Right cardiac atrium (tissue), 5 donors: ENCODE measurements around the gene TBC1D22B. TPM values are rescaled to one million over a fixed set of nuclear protein-coding genes. Genes with fewer than 3 reads are reported as not detected.

ENCODE experiments used
- ATAC-seq, 2 donors: fragments of 200-7000 bp; cut with Tn5 transposase; one replicate each; pipeline versions ENCODE4 v1.8.0 to v1.9.1; 2020; ENCODE audit warnings: moderate library complexity in 2 of 2, mild to moderate bottlenecking in 1 of 2
- DNase-seq, 3 donors: peaks; one replicate each; pipeline ENCODE4 v3.0.0-alpha.2; 2020
- H3K27ac ChIP-seq: one replicate; pipeline ENCODE4 v1.5.1; 2013; ENCODE audit warnings: mild to moderate bottlenecking, low read length, control low read depth, moderate library complexity
- H3K27me3 ChIP-seq: one replicate; pipeline ENCODE4 v1.6.1; 2013; ENCODE audit not compliant: control insufficient read depth, insufficient read depth
- H3K4me1 ChIP-seq: one replicate; pipeline ENCODE4 v1.6.1; 2013; ENCODE audit warnings: low read length; ENCODE audit not compliant: control insufficient read depth, insufficient read depth
- H3K4me3 ChIP-seq: one replicate; pipeline ENCODE4 v1.5.1; 2013; ENCODE audit warnings: low read length, control low read depth
- H3K9me3 ChIP-seq: one replicate; pipeline ENCODE4 v1.6.1; 2013; ENCODE audit warnings: low read length; ENCODE audit not compliant: control insufficient read depth
- WGBS: extraction: QIAGEN DNeasy Blood & Tissue Kit; methylation state at CpG from one replicate; pipeline ENCODE4 v1.1.7; 2013; 5-methylcytosine and 5-hydroxymethylcytosine counted together
- intact Hi-C, 4 donors: fragments of 100-400 bp; cut with DNase I; formaldehyde crosslinking; loops; one replicate each; pipeline versions ENCODE4 v1.11.0 to v1.14.0; 2022 to 2023
- polyA plus RNA-seq: library from polyadenylated mRNA; stranded (reverse); fragments of 200-250 nt; gene quantifications from one replicate; pipeline ENCODE4 v1.2.3, GENCODE V29; 2013
- total RNA-seq, 4 donors: library from RNA; stranded (reverse); fragmentation: NEBNext Ultra II Directional; extraction: Animal tissue kit (Norgen Biotek cat#: 25700); gene quantifications; one replicate each; pipeline ENCODE4 v1.2.1, GENCODE V29; 2021
- donor health status: healthy with polysubstance abuse.
- donor health status: DM: no; HTN: yes; CAD: no.
- donor health status: DM: no; HTN: no; CAD: no.
- donor health status: DM: no; HTN: yes; CAD: no; lungs with severe emphysema.
- donor health status: DM: yes; HTN: yes; CAD: no.

Gene TBC1D22B
- total and polyA plus RNA-seq, 5 donors: 4.6 to 9.2 (median 7.3) TPM

GRCh38 chr6:37314487-37315156 is 57.0 kb downstream of the TBC1D22B start:
- 34% methylated on average over 6 of the region's 6 CpGs for WGBS
- Histone ChIP-seq H3K27me3 (no peaks in the 10 kb centered on the region), H3K4me1 (no peaks in the 10 kb centered on the region), H3K27ac (no peak overlapping the region), H3K4me3 (no peak overlapping the region), H3K9me3 (no peaks in the 10 kb centered on the region)
- ATAC-seq: peak; percentile 53 to 61
- intact Hi-C loops: no loop called here
- peak; percentile 51 to 66 (median 56) for DNase-seq

GRCh38 chr6:37315157-37315515 is 57.6 kb downstream of the TBC1D22B start:
- Histone ChIP-seq H3K4me3 (no peak overlapping the region), H3K27ac (no peak overlapping the region), H3K9me3 (no peaks in the 10 kb centered on the region), H3K4me1 (no peaks in the 10 kb centered on the region), H3K27me3 (no peaks in the 10 kb centered on the region)
- WGBS: 84% methylated on average over 7 of the region's 7 CpGs
- no peak for DNase-seq
- no peak for ATAC-seq
- intact Hi-C loops: no loop called here

GRCh38 chr6:37316071-37316470 is 58.5 kb downstream of the TBC1D22B start:
- ATAC-seq: no peak
- Histone ChIP-seq H3K9me3 (no peaks in the 10 kb centered on the region), H3K4me1 (no peaks in the 10 kb centered on the region), H3K4me3 (no peak overlapping the region), H3K27ac (no peak overlapping the region), H3K27me3 (no peaks in the 10 kb centered on the region)
- DNase-seq: no peak
- 91% methylated on average over 7 of the region's 7 CpGs for WGBS
- intact Hi-C loops: no loop called here

- Histone ChIP-seq H3K9me3 (no peaks in the 10 kb centered on the region), H3K27ac (no peak overlapping the region), H3K27me3 (no peaks in the 10 kb centered on the region), H3K4me3 (no peak overlapping the region), H3K4me1 (no peaks in the 10 kb centered on the region)
- intact Hi-C loops: no loop called here
- no peak for ATAC-seq
- 89% methylated on average over 5 of the region's 5 CpGs for WGBS
- DNase-seq: no peak
These were observed 59.9 kb downstream of the TBC1D22B start for GRCh38 chr6:37317312-37318038.

GRCh38 chr6:37319156-37319555 is 61.6 kb downstream of the TBC1D22B start:
- 53% methylated on average over 3 of the region's 3 CpGs for WGBS
- intact Hi-C loops: no loop called here
- H3K4me3 ChIP-seq: no peak overlapping the region
- peak overlapping the region; percentile 0 for H3K27ac ChIP-seq
- ATAC-seq: no peak
- H3K27me3 ChIP-seq: no peaks in the 10 kb centered on the region
- no peak for DNase-seq
- H3K4me1 ChIP-seq: no peaks in the 10 kb centered on the region
- no peaks in the 10 kb centered on the region for H3K9me3 ChIP-seq

GRCh38 chr6:37319856-37320480 is 62.4 kb downstream of the TBC1D22B start:
- Histone ChIP-seq H3K4me3 (no peak overlapping the region), H3K9me3 (no peaks in the 10 kb centered on the region), H3K27me3 (no peaks in the 10 kb centered on the region), H3K4me1 (no peaks in the 10 kb centered on the region), H3K27ac (peak overlapping the region; percentile 51)
- 81% methylated on average over 4 of the region's 4 CpGs for WGBS
- intact Hi-C loops: loop anchor here in 2 of 4 donors (10.0 kb wide), 2 partner anchors 365 to 375 kb away; partner anchors contain the start of gene MDGA1 (in 1 of the 2)
- DNase-seq (no peak), ATAC-seq (no peak)

GRCh38 chr6:37320646-37321045 is 63.1 kb downstream of the TBC1D22B start:
- Histone ChIP-seq H3K27ac (peak overlapping the region; percentile 79), H3K9me3 (no peaks in the 10 kb centered on the region), H3K4me1 (no peaks in the 10 kb centered on the region), H3K4me3 (no peak overlapping the region), H3K27me3 (no peaks in the 10 kb centered on the region)
- ATAC-seq (no peak), DNase-seq (no peak)
- 71% methylated on average over 8 of the region's 8 CpGs for WGBS
- intact Hi-C loops: loop anchor here in 2 of 4 donors (10.0 kb wide), 2 partner anchors 364 to 374 kb away; partner anchors contain the start of gene MDGA1 (in 1 of the 2)

- Histone ChIP-seq H3K4me3 (no peak overlapping the region), H3K27ac (no peak overlapping the region), H3K4me1 (no peaks in the 10 kb centered on the region), H3K9me3 (no peaks in the 10 kb centered on the region), H3K27me3 (no peaks in the 10 kb centered on the region)
- DNase-seq (no peak), ATAC-seq (no peak)
- intact Hi-C loops: loop anchor here in 2 of 4 donors (10.0 kb wide), 2 partner anchors 364 to 374 kb away; partner anchors contain the start of gene MDGA1 (in 1 of the 2)
These were observed 63.5 kb downstream of the TBC1D22B start for GRCh38 chr6:37321101-37321500.

GRCh38 chr6:37321516-37322415 is 64.2 kb downstream of the TBC1D22B start:
- no peak overlapping the region for H3K4me3 ChIP-seq
- H3K4me1 ChIP-seq: no peaks in the 10 kb centered on the region
- H3K27me3 ChIP-seq: no peaks in the 10 kb centered on the region
- intact Hi-C loops: loop anchor here in 2 of 4 donors (10.0 kb wide), 2 partner anchors 363 to 373 kb away; partner anchors contain the start of gene MDGA1 (in 1 of the 2)
- DNase-seq (no peak), ATAC-seq (no peak)
- H3K9me3 ChIP-seq: no peaks in the 10 kb centered on the region
- H3K27ac ChIP-seq: peak overlapping the region; percentile 56
- WGBS: 84% methylated on average over 8 of the region's 8 CpGs

- DNase-seq: peak in 1 of 3 donors; percentile 55
- intact Hi-C loops: loop anchor here in 2 of 4 donors (10.0 kb wide), 2 partner anchors 361 to 371 kb away; partner anchors contain the start of gene MDGA1 (in 1 of the 2)
- peak; percentile 26 to 58 for ATAC-seq
- Histone ChIP-seq H3K4me3 (no peak overlapping the region), H3K9me3 (no peaks in the 10 kb centered on the region), H3K27ac (no peak overlapping the region), H3K27me3 (no peaks in the 10 kb centered on the region), H3K4me1 (no peaks in the 10 kb centered on the region)
- WGBS: 12% methylated on average over 3 of the region's 3 CpGs
These were observed 66.0 kb downstream of the TBC1D22B start for GRCh38 chr6:37323580-37323979.
